ENCODE measurements around the gene FYN.

DNA sequence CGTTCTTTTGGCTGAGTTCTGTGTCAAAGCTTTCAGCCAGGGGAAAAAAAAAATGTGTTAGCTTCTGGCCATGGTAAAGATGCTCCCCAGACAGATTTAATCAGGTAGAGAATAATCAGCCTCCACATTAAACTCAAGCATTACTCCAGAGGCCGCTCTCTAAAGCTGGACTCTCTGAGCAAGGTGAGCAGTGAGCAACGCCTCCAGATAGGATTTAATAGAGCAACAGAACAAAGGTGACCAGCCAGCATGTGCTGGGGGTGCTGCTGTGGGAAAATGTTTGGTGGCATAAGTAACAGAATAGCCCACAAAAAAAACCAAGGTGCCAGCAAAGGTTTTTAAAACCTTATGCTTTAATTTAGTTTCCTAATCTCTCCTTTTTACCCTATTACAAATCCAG, 164.1 kb downstream of the FYN start:
- TF ChIP-seq, protein P1, sequence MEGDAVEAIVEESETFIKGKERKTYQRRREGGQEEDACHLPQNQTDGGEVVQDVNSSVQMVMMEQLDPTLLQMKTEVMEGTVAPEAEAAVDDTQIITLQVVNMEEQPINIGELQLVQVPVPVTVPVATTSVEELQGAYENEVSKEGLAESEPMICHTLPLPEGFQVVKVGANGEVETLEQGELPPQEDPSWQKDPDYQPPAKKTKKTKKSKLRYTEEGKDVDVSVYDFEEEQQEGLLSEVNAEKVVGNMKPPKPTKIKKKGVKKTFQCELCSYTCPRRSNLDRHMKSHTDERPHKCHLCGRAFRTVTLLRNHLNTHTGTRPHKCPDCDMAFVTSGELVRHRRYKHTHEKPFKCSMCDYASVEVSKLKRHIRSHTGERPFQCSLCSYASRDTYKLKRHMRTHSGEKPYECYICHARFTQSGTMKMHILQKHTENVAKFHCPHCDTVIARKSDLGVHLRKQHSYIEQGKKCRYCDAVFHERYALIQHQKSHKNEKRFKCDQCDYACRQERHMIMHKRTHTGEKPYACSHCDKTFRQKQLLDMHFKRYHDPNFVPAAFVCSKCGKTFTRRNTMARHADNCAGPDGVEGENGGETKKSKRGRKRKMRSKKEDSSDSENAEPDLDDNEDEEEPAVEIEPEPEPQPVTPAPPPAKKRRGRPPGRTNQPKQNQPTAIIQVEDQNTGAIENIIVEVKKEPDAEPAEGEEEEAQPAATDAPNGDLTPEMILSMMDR (conservative IDR thresholded peaks at IDR 0.05; ENCODE audit: low read depth, low read length): no peak
- TF ChIP-seq MXI1 (IDR thresholded peaks at IDR 0.05; ENCODE audit: borderline replicate concordance, low read depth, low read length): no peak

Measured in IMR-90 (cell line).